ENCODE measurements around the gene LRRC10B. TPM values are rescaled to one million over a fixed set of nuclear protein-coding genes. Genes with fewer than 3 reads are reported as not detected.

The LRRC10B gene
- total and polyA plus RNA-seq, 2 donors from 2014 or later: 1.0 to 2.9 TPM

DNA sequence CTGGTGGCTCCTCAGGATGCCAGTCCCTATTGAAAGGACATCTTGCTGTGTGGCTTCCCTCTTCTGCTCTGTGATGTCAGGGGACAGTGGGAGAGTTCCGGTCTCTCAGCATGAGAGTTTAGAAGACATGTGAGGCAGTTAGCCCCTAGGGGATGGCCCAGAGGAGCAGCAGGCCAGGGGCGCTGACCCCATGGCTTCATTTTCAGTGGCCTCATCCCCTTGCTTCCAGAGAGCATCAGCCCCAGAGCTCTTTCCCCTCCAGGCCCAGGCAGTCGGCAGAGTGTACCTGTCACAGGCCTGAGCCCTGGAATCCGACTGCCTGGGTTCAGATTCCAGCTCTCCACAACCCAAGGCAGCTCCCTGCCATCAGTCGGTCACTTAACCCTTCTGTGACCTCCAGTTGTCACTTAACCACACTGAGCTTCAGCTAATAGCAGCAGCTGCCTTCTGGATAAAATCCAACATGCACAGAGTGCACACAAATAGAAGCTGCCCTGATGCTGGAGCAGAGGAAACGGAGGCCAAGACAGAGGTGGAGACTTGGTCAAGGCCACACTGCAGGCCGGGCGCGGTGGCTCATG, 14.1 kb upstream of the LRRC10B start:
- peak in 3 of 5 donors; percentile 9 to 53 (median 53) for DNase-seq

DNA sequence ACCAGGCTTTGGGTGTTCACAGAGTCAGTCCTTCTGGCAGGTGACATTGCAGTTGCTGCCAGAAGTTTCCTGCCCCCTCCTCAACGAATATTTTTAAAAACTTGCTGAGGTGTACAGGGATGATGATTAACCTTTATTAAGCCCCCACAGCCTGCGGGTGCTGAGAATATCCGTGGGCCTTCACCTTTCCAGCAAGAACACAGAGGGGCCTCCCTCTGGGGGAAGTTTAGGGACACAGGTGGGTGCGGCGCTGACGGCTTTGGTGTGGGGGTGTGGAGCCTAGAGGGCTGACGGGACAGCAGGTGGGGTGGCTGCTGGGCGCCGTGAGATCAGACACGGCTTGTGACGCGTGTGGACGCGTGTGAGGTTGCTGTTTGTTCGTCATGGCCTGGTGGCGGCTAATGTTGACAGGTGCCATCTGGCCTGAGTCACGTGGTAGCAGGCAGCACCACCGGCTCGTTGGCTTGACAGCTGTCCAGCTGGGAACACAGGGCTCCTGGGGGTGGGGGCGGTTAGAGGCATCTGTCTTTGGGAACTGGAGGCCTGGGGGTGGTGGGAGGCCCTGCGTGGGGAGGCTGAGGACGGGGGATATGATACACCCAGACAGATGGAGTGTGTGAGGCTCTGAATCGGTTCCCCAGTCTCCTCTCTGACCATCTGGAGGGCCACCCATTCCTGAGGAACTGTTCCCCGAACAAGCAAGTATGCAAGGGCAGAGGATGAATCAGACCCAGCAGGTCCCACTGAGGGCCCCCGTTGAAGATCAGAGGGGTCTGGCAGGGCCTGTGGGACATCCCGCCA, 12.5 kb upstream of the LRRC10B start:
- TF ChIP-seq, protein P1, sequence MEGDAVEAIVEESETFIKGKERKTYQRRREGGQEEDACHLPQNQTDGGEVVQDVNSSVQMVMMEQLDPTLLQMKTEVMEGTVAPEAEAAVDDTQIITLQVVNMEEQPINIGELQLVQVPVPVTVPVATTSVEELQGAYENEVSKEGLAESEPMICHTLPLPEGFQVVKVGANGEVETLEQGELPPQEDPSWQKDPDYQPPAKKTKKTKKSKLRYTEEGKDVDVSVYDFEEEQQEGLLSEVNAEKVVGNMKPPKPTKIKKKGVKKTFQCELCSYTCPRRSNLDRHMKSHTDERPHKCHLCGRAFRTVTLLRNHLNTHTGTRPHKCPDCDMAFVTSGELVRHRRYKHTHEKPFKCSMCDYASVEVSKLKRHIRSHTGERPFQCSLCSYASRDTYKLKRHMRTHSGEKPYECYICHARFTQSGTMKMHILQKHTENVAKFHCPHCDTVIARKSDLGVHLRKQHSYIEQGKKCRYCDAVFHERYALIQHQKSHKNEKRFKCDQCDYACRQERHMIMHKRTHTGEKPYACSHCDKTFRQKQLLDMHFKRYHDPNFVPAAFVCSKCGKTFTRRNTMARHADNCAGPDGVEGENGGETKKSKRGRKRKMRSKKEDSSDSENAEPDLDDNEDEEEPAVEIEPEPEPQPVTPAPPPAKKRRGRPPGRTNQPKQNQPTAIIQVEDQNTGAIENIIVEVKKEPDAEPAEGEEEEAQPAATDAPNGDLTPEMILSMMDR (IDR thresholded peaks at IDR 0.05; ENCODE audit: borderline replicate concordance, extremely low read depth, insufficient read depth): no peak
- H3K4me3 ChIP-seq (ENCODE audit: low read length in 3 of 3): no peak overlapping the region
- H3K27me3 ChIP-seq (ENCODE audit: control insufficient read depth, insufficient read depth, low read length): no peaks in the 10 kb centered on the region
- H3K9ac ChIP-seq (ENCODE audit: low read length in 3 of 3): no peak overlapping the region
- FAIRE-seq: no peak
- H3K36me3 ChIP-seq (ENCODE audit: control insufficient read depth in 2 of 3, insufficient read depth in 3 of 3, low read length in 3 of 3): no peaks in the 10 kb centered on the region
- no peaks in the 10 kb centered on the region for H3K9me3 ChIP-seq (ENCODE audit: control insufficient read depth in 2 of 3, insufficient read depth in 1 of 3, low read length in 3 of 3)
- intact Hi-C loops (cut with DNase I): no loop called here
- peak; percentile 70 to 89 (median 88) for DNase-seq
- H3K4me1 ChIP-seq (ENCODE audit: control insufficient read depth in 2 of 3, insufficient read depth in 2 of 3, low read depth in 1 of 3, low read length in 3 of 3): peaks cover 0 to 9% (median 9%) of the 10 kb centered on the region in 3 donors
- no peak overlapping the region for H3K27ac ChIP-seq (ENCODE audit: low read depth in 2 of 2, low read length in 2 of 2)

More for the DNA sequence above, 14.1 kb upstream of the LRRC10B start:
- peaks cover 0 to 21% (median 19%) of the 10 kb centered on the region in 3 donors for H3K4me1 ChIP-seq (ENCODE audit: control insufficient read depth in 2 of 3, insufficient read depth in 2 of 3, low read depth in 1 of 3, low read length in 3 of 3)
- H3K9me3 ChIP-seq (ENCODE audit: control insufficient read depth in 2 of 3, insufficient read depth in 1 of 3, low read length in 3 of 3): no peaks in the 10 kb centered on the region
- intact Hi-C loops (cut with DNase I): no loop called here
- no peak for FAIRE-seq
- no peaks in the 10 kb centered on the region for H3K36me3 ChIP-seq (ENCODE audit: control insufficient read depth in 2 of 3, insufficient read depth in 3 of 3, low read length in 3 of 3)
- H3K4me3 ChIP-seq (ENCODE audit: low read length in 3 of 3): no peak overlapping the region
- H3K9ac ChIP-seq (ENCODE audit: low read length in 3 of 3): no peak overlapping the region
- no peaks in the 10 kb centered on the region for H3K27me3 ChIP-seq (ENCODE audit: control insufficient read depth, insufficient read depth, low read length)
- no peak overlapping the region for H3K27ac ChIP-seq (ENCODE audit: low read depth in 2 of 2, low read length in 2 of 2)
- TF ChIP-seq, protein P1 (IDR thresholded peaks at IDR 0.05; ENCODE audit: borderline replicate concordance, extremely low read depth, insufficient read depth): no peak

DNA sequence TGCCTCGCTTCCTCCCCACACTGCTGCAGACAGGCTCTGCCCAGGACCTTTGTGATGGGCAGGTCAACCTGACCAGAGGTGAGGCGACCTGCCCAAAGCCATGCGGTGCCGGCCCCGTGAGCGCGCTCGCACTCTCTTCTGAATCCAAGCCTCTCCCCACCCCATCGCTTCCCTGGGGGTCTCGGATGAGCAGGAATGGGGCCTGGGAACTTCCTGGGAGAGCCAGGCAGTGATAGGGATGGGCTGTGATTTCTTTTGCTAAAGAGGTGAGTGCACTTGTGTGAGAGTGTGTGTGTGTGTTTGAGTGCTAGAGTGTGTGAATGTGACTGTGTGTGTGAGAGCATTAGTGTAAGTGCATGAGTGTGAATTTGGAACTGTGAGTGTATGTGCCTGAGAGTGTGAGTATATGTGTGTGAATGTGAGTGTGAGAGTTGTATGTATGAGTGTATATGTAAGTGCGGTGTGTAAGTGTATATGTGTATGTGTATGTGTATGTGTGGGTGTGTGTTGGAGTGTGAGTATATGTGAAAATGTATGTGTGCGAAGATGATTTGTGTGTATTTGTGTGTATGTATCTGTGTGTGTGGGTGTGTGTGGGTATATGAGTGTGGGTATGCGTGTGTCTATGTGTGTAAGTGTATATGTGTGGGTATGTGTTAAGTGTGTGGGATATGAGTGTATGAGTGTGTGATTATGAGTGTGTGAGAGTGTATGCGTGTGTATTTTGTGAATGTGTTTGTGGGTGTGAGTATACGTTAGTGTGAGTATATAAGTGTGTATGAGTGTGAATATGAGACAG, 11.7 kb upstream of the LRRC10B start:
- FAIRE-seq: no peak

More for the DNA sequence above, 11.7 kb upstream of the LRRC10B start:
- peaks cover 0 to 9% (median 9%) of the 10 kb centered on the region in 3 donors for H3K4me1 ChIP-seq (ENCODE audit: control insufficient read depth in 2 of 3, insufficient read depth in 2 of 3, low read depth in 1 of 3, low read length in 3 of 3)
- no peaks in the 10 kb centered on the region for H3K27me3 ChIP-seq (ENCODE audit: control insufficient read depth, insufficient read depth, low read length)
- no peaks in the 10 kb centered on the region for H3K36me3 ChIP-seq (ENCODE audit: control insufficient read depth in 2 of 3, insufficient read depth in 3 of 3, low read length in 3 of 3)
- TF ChIP-seq, protein P1 (IDR thresholded peaks at IDR 0.05; ENCODE audit: borderline replicate concordance, extremely low read depth, insufficient read depth): no peak
- H3K27ac ChIP-seq (ENCODE audit: low read depth in 2 of 2, low read length in 2 of 2): no peak overlapping the region
- peak in 1 of 5 donors; percentile 48 for DNase-seq
- H3K9ac ChIP-seq (ENCODE audit: low read length in 3 of 3): no peak overlapping the region
- H3K9me3 ChIP-seq (ENCODE audit: control insufficient read depth in 2 of 3, insufficient read depth in 1 of 3, low read length in 3 of 3): no peaks in the 10 kb centered on the region
- H3K4me3 ChIP-seq (ENCODE audit: low read length in 3 of 3): no peak overlapping the region
- intact Hi-C loops (cut with DNase I): no loop called here

Data from kidney (tissue), 14 donors.